Stimulated activated CD4-positive, alpha-beta T cell treated with anti-CD3 and anti-CD28 coated beads, Interleukin-15, amount 100 ng/mL, for 48 hours (primary cell): ENCODE results near the gene VN1R4.
"Not testable (repeated sequence)": the region's sequence is repeated elsewhere in the genome, so short reads cannot be mapped to it uniquely, and the experiment has no call there.

Source experiments
- DNase-seq, 2 donors: peaks; one replicate each; pipeline ENCODE4 v3.0.0-alpha.2; 2020; ENCODE audit warnings: low read depth in 2 of 2

VN1R4 gene, protein sequence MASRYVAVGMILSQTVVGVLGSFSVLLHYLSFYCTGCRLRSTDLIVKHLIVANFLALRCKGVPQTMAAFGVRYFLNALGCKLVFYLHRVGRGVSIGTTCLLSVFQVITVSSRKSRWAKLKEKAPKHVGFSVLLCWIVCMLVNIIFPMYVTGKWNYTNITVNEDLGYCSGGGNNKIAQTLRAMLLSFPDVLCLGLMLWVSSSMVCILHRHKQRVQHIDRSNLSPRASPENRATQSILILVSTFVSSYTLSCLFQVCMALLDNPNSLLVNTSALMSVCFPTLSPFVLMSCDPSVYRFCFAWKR

DNA sequence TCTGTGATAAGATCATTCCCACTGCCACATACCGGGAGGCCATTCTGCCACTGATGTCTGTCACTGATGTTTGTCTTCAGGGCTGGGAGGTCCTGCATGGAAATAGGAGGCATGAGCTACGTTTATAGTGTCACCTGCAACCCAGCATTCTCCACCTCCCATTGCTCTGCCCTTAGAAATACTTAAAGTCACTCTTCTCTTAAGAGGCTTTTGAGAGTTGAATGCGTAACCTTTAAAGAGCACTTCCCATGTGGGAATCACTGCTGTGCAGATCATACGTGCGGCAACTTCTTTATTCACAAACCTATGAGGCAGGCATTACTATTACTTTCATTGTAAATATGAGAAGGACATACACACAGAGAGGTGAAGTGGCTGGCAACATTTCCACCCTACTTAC lies at the start of gene VN1R4:
Gene VN1R4, minus strand, starts transcription at position 101 of the 400 bp plus-strand sequence. Its CDS starts 58 bp downstream, at position 43.
- not testable (repeated sequence) for DNase-seq

GRCh38 chr19:53311897-53312296 lies 44.4 kb upstream of the VN1R4 start:
- DNase-seq, result no peak

GRCh38 chr19:53311044-53311443 lies 43.5 kb upstream of the VN1R4 start:
- no peak for DNase-seq

GRCh38 chr19:53308339-53308811 lies 40.9 kb upstream of the VN1R4 start:
- no peak for DNase-seq

DNA sequence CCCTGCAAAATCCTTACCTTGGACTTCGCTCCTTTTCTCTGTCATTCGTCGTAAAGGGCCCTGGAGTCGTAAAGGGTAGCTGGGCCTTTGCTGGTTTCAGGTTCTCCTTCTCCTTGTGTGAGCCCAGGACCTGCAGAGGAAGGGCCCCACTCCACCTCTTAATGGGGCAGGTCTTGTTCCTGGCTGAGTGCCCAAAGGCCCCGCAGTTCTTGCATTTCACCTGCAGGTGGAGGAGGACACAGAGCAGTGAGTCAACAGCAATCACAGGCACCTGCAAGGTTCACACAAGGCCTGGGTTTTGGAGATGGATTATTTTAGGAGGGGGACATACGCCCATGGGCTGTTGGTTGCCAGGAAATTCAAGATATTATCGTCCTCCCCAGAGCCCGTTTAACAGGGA lies 33.8 kb upstream of the VN1R4 start:
- DNase-seq, result not testable (repeated sequence)

- no peak for DNase-seq
These were observed 27.4 kb upstream of the VN1R4 start for GRCh38 chr19:53294786-53295441.

DNA sequence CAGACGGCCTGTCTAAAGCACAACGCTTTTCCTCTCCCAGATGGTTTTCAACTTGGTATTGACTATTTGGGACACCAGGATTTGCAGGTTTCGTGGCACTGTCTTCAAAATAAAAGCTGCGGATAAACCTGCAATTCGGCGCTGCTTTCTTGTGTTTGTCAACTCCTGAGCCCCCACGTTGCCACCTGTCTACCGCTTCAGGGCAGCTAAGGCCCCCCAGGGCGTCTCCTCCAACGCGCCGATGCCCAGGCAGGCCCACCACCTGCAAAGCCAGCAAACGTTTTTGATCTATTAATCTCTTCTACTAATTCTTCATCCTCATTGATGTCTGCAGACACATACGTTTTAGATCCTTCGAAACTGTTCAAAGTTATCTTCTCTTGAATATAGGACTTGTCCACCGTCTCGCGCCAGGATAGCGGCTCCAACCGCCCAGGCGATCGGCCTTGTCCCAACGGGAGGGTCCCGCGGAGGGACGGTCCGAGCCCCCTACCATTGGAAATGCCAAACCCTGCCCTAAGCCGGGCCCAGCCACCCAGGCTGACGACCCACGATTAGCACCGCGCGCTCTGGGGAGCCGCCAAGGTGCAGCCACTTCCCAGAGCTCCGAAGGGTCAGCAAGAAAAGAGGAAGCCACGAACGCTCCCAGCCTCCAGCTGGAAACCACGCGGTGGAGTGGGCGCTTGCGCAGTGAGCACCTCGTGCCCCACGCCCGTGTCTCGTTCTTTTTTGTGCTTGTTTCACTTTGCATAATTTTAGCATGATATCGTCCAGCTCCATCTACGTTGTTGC lies 23.4 kb upstream of the VN1R4 start:
- DNase-seq, result no peak

GRCh38 chr19:53285087-53285486 lies 17.6 kb upstream of the VN1R4 start:
- DNase-seq, result no peak

DNA sequence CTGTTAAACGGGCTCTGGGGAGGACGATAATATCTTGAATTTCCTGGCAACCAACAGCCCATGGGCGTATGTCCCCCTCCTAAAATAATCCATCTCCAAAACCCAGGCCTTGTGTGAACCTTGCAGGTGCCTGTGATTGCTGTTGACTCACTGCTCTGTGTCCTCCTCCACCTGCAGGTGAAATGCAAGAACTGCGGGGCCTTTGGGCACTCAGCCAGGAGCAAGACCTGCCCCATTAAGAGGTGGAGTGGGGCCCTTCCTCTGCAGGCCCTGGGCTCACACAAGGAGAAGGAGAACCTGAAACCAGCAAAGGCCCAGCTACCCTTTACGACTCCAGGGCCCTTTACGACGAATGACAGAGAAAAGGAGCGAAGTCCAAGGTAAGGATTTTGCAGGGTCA lies 14.4 kb upstream of the VN1R4 start:
- DNase-seq, result not testable (repeated sequence)

GRCh38 chr19:53275480-53275879 lies 8.0 kb upstream of the VN1R4 start:
- DNase-seq, result no peak

GRCh38 chr19:53272044-53272443 lies 4.5 kb upstream of the VN1R4 start:
- no peak for DNase-seq

GRCh38 chr19:53269861-53270260 lies 2.3 kb upstream of the VN1R4 start:
- DNase-seq, result not testable (repeated sequence)

DNA sequence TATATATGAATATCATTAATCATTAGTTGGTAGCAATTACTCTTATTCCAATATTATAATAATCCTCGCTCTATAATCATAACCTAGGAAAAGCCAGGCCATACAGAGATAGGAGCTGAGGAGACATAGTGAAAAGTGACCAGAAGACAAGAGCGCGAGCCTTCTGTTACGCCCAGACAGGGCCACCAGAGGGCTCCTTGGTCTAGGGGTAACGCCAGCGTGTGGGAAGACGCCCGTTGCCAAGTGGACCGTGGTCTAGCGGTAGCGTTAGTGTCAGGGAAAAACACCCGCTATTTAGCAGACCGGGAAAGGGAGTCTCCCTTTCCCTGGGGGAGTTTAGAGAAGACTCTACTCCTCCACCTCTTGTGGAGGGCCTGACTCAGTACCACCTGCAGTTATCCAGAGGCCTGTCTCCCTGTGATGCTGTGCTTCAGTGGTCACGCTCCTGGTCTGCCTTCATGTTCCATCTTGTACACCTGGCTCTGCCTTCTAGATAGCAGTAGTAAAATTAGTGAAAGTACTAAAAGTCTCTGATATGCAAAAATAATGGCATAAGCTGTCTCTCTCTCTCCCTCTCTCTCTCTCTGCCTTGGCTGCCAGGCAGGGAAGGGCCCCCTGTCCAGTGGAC lies 9.7 kb downstream of the VN1R4 start, which contains the start of gene VN1R2:
Gene VN1R2, plus strand, starts transcription at position 578 of the 628 bp plus-strand sequence. CDS start 84 bp downstream, outside the sequence.
- DNase-seq, result not testable (repeated sequence)

DNA sequence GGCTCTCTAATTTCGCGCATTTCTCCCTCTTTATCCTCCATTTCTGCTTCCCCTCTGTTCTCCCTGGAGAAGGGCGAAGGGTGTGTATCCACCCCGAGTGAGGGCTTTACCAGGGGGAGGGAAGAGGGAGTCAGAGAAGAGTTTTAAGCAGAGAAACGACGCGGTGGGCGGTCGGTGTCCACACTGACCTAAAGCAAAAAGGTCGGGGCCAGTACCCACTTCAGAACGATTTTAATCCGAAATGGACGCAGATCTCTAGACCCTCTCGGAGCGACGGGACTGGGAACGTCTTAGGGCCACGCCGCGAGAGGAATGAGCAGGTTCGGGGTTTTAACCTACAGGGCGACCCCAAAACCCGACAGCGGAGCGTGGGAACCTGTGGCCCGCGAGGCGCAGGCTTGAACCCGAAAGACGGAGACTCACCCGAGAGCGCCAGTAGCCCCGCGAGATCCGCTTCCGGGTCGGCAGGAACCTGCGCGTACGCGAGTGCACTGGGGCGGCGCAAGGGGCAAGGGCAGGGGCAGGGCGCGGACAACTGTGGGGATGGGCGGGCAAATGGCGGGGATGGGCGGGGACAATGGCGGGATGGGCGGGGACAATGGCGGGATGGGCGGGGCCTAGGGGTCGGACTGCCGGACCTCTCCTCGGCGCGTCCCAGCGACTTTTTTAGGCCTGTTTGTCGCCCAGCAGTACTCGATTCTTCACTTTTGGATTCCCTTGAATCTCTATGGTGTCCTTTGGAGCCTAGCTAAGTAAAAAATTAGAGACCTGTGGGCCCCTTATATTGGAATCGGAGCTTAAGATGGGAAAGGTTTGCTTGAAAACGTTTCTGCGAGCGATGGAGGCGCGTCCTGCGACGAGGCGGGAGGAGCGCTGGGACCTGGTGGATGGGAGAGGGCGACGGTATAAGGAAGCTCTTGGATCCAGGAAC lies 12.8 kb downstream of the VN1R4 start, which contains the start of gene ZNF677:
Gene ZNF677, minus strand, starts transcription at position 463 of the 931 bp plus-strand sequence. CDS start 3,323 bp downstream, outside the sequence.
- peak; percentile 71 to 76 for DNase-seq

DNA sequence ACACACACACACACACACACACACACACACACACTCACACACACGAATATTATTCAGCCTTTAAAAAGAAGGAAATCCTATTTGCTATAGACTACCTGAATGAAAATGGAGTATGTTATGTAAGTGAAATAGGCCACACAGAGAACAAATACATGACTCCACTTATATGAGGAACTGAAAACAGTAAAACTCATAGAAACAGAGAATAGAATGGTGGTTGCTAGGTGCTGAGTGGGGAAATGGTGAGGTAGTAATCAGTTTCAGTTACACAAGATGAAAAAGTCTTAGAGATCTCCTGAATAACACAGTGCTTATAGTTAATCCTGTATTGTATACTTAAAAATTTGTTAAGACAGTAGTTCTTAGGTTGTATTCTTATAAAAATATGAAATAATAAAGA lies 21.0 kb downstream of the VN1R4 start:
- no peak for DNase-seq

GRCh38 chr19:53237114-53237777 lies 30.3 kb downstream of the VN1R4 start:
- DNase-seq, result no peak

DNA sequence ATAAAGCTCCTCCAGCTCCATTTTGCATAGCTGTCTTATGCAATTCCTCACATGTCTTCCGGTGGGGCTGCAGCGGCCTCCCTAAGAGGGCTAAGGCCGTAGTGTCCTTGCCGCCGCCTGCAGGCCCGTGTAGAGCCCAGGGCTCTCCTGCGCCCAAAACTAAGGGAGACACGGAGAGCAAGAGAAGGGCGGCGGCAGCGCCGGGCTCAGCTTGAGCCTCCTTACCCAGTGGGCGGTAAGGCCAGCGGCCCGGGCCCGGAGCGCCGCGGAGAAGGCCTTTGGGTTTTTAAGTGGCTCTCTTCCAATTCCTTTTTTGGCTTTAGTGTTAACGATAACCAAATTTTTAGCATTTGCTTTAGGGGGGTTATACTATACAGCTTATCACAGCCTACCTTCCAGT lies 42.9 kb downstream of the VN1R4 start:
- DNase-seq, result no peak

GRCh38 chr19:53222716-53223115 lies 44.8 kb downstream of the VN1R4 start:
- not testable (repeated sequence) for DNase-seq
